SK-N-SH treated with all-trans-retinoic acid at 6 μM for 48 hours (cell line): ENCODE results near the gene PALD1.

Experiments used
- ARNTL ChIP-seq: fragments of 450-650 bp; formaldehyde crosslinking; IDR thresholded peaks from 2 replicates; pipeline ENCODE4 v1.5.0; 2020; ENCODE audit warnings: low read depth, mild to moderate bottlenecking, moderate library complexity, borderline replicate concordance
- GLIS3 ChIP-seq: fragments of 250-450 bp; sonication (Bioruptor Pico); IDR thresholded peaks from 2 replicates; pipeline ENCODE4 v1.5.0; 2020; ENCODE audit warnings: mild to moderate bottlenecking, moderate library complexity
- ISL1 ChIP-seq: fragments of 250-450 bp; sonication (Bioruptor Pico); IDR thresholded peaks from 2 replicates; pipeline ENCODE4 v2.1.2; 2022; ENCODE audit warnings: mild to moderate bottlenecking, moderate library complexity
- OSR1 ChIP-seq: fragments of 250-450 bp; sonication (Bioruptor Pico); IDR thresholded peaks from 2 replicates; pipeline ENCODE4 v1.8.0; 2022; ENCODE audit warnings: moderate library complexity, mild to moderate bottlenecking, inconsistent platforms
- TCF4 ChIP-seq: fragments of 250-450 bp; sonication (Bioruptor Pico); IDR thresholded peaks from 2 replicates; pipeline ENCODE4 v1.8.0; 2021; ENCODE audit warnings: mild to moderate bottlenecking, moderate library complexity, borderline replicate concordance
- TOX ChIP-seq: fragments of 250-450 bp; sonication (Bioruptor Pico); IDR thresholded peaks from 2 replicates; pipeline ENCODE4 v1.8.0; 2021; ENCODE audit warnings: mild to moderate bottlenecking, moderate library complexity, borderline replicate concordance
- ZFP3 ChIP-seq: fragments of 250-450 bp; sonication (Bioruptor Pico); IDR thresholded peaks from 2 replicates; pipeline ENCODE4 v1.5.0; 2020; ENCODE audit warnings: mild to moderate bottlenecking, moderate library complexity
- ZNF565 ChIP-seq: fragments of 450-650 bp; formaldehyde crosslinking; conservative IDR thresholded peaks from 2 replicates; pipeline ENCODE4 v1.5.0; 2020; ENCODE audit warnings: low read depth, mild to moderate bottlenecking, moderate library complexity
- TF ChIP-seq, protein P1 (sequence below): fragments of 250-450 bp; sonication (Bioruptor Pico); IDR thresholded peaks from 2 replicates; pipeline ENCODE4 v1.5.0; 2020; ENCODE audit warnings: mild to moderate bottlenecking, moderate library complexity
- TF ChIP-seq, protein P2 (sequence below): fragments of 250-450 bp; sonication (Bioruptor Pico); IDR thresholded peaks from 2 replicates; pipeline ENCODE4 v1.8.0; 2020; ENCODE audit warnings: mild to moderate bottlenecking, moderate library complexity, borderline replicate concordance

DNA sequence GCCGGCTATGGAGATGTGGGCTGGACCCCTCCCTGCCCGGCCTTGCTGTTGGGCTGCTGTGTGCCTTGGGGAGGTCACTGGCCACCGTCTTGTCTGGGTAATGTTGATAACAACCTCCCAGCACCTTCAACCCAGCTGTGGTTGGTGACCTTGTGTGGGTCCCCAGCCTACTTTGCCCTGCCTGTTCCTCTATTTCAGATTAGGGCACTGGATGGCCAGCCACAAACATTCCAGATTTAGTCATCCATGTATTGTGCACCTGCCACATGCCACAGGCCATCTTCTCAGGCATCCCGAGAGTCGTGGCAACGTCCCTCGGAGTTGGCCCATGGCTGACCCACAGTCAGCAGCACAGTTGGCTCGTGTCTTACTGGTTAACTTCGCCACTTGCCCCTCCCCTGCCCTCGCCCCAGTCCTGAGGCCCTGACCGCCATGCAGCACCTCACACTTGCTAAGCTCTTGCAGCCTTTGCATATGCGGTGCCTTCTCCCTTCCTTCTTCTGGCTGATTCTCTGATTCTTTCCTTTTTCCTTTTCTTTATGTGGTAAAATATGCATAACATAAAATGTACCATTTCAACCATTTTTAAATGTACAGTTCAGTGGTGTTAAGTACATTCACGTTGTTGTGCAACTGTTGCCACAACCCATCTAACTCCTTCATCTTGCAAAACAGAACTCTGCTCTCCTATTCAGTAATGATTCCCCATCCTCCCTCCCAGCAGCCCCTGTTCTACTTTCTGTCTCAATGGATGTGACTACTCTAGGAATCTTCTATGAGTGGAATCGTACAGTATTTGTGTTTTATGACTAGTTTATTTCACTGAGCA, 63.4 kb downstream of the PALD1 start:
- no peak for TF ChIP-seq ISL1
- TF ChIP-seq, protein P1, sequence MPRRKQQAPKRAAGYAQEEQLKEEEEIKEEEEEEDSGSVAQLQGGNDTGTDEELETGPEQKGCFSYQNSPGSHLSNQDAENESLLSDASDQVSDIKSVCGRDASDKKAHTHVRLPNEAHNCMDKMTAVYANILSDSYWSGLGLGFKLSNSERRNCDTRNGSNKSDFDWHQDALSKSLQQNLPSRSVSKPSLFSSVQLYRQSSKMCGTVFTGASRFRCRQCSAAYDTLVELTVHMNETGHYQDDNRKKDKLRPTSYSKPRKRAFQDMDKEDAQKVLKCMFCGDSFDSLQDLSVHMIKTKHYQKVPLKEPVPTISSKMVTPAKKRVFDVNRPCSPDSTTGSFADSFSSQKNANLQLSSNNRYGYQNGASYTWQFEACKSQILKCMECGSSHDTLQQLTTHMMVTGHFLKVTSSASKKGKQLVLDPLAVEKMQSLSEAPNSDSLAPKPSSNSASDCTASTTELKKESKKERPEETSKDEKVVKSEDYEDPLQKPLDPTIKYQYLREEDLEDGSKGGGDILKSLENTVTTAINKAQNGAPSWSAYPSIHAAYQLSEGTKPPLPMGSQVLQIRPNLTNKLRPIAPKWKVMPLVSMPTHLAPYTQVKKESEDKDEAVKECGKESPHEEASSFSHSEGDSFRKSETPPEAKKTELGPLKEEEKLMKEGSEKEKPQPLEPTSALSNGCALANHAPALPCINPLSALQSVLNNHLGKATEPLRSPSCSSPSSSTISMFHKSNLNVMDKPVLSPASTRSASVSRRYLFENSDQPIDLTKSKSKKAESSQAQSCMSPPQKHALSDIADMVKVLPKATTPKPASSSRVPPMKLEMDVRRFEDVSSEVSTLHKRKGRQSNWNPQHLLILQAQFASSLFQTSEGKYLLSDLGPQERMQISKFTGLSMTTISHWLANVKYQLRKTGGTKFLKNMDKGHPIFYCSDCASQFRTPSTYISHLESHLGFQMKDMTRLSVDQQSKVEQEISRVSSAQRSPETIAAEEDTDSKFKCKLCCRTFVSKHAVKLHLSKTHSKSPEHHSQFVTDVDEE (CRISPR knock-in tag), result no peak
- no peak for TF ChIP-seq GLIS3 (CRISPR knock-in tag)
- no peak for TF ChIP-seq TOX (CRISPR knock-in tag)
- no peak for TF ChIP-seq ZNF565 (CRISPR knock-in tag)
- TF ChIP-seq, protein P2, sequence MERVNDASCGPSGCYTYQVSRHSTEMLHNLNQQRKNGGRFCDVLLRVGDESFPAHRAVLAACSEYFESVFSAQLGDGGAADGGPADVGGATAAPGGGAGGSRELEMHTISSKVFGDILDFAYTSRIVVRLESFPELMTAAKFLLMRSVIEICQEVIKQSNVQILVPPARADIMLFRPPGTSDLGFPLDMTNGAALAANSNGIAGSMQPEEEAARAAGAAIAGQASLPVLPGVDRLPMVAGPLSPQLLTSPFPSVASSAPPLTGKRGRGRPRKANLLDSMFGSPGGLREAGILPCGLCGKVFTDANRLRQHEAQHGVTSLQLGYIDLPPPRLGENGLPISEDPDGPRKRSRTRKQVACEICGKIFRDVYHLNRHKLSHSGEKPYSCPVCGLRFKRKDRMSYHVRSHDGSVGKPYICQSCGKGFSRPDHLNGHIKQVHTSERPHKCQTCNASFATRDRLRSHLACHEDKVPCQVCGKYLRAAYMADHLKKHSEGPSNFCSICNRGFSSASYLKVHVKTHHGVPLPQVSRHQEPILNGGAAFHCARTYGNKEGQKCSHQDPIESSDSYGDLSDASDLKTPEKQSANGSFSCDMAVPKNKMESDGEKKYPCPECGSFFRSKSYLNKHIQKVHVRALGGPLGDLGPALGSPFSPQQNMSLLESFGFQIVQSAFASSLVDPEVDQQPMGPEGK (CRISPR knock-in tag), result no peak
- TF ChIP-seq ARNTL, result no peak
- TF ChIP-seq TCF4 (CRISPR knock-in tag), result no peak
- no peak for TF ChIP-seq ZFP3
- TF ChIP-seq OSR1 (CRISPR knock-in tag), result no peak
